WTC11 (cell line): ENCODE measurements around the gene FGFBP2. TPM values are rescaled to one million over a fixed set of nuclear protein-coding genes. Genes with fewer than 3 reads are reported as not detected.

Source experiments
- ATAC-seq: fragments of 200-7000 bp; cut with Tn5 transposase; 2 replicates; pipeline ENCODE4 v1.10.0; 2021; ENCODE audit warnings: mild to moderate bottlenecking, moderate library complexity
- CTCF ChIA-PET: fragments of 300-600 bp; sonication (Branson Sonifier 250); formaldehyde crosslinking; loops from one replicate; lab custom pipeline; 2021; ENCODE audit warnings: antibody characterized with exemption; lab: Charles Lee
- POLR2A ChIA-PET: fragments of 350-600 bp; sonication (Branson Sonifier 250); formaldehyde crosslinking; loops from one replicate; lab custom pipeline; 2021; ENCODE audit warnings: antibody characterized with exemption; lab: Charles Lee
- DNase-seq: peaks from one replicate; pipeline ENCODE4 v3.0.0; 2021; ENCODE audit warnings: low spot score
- H3K27ac Mint-ChIP-seq: 2 replicates; pipeline ENCODE4 v1.8.0; 2021; ENCODE audit warnings: mixed read lengths
- H3K27me3 Mint-ChIP-seq: 2 replicates; pipeline ENCODE4 v1.8.0; 2021; ENCODE audit warnings: low read depth, mild to moderate bottlenecking, moderate library complexity, mixed read lengths
- H3K36me3 Mint-ChIP-seq: 2 replicates; pipeline ENCODE4 v1.8.0; 2021; ENCODE audit warnings: mixed read lengths
- H3K4me1 Mint-ChIP-seq: 2 replicates; pipeline ENCODE4 v1.8.0; 2022; ENCODE audit warnings: mixed read lengths
- H3K4me3 Mint-ChIP-seq: 2 replicates; pipeline ENCODE4 v1.8.0; 2021; ENCODE audit warnings: mild to moderate bottlenecking, moderate library complexity, mixed read lengths
- H3K9me3 Mint-ChIP-seq: 2 replicates; pipeline ENCODE4 v1.8.0; 2021; ENCODE audit warnings: mixed read lengths
- ARID4B ChIP-seq: sonication (generic); formaldehyde crosslinking; IDR thresholded peaks from 2 replicates; pipeline ENCODE4 v1.8.0; 2023; ENCODE audit warnings: missing genetic modification reagents, mild to moderate bottlenecking, borderline replicate concordance
- ATF3 ChIP-seq: sonication (generic); formaldehyde crosslinking; conservative IDR thresholded peaks from 2 replicates; pipeline ENCODE4 v1.8.1; 2022; ENCODE audit warnings: mild to moderate bottlenecking, missing genetic modification reagents
- ATF6 ChIP-seq: sonication (generic); formaldehyde crosslinking; IDR thresholded peaks from 2 replicates; pipeline ENCODE4 v1.8.1; 2023; ENCODE audit warnings: mild to moderate bottlenecking, missing genetic modification reagents
- CREB1 ChIP-seq: sonication (generic); formaldehyde crosslinking; IDR thresholded peaks from 2 replicates; pipeline ENCODE4 v1.8.0; 2023; ENCODE audit warnings: mild to moderate bottlenecking, missing genetic modification reagents
- CREM ChIP-seq: sonication (generic); formaldehyde crosslinking; IDR thresholded peaks from 2 replicates; pipeline ENCODE4 v1.8.1; 2022; ENCODE audit warnings: mild to moderate bottlenecking, missing genetic modification reagents, moderate library complexity
- ELF4 ChIP-seq: sonication (generic); formaldehyde crosslinking; IDR thresholded peaks from 2 replicates; pipeline ENCODE4 v1.8.1; 2022; ENCODE audit warnings: low read depth, mild to moderate bottlenecking, moderate library complexity, missing genetic modification reagents
- ETV6 ChIP-seq: sonication (generic); formaldehyde crosslinking; IDR thresholded peaks from 2 replicates; pipeline ENCODE4 v1.8.1; 2022; ENCODE audit warnings: mild to moderate bottlenecking, missing genetic modification reagents
- FOXJ3 ChIP-seq: sonication (generic); formaldehyde crosslinking; IDR thresholded peaks from 2 replicates; pipeline ENCODE4 v1.9.0; 2021; ENCODE audit warnings: missing genetic modification reagents, mild to moderate bottlenecking, borderline replicate concordance
- GTF2I ChIP-seq: fragments of 250-450 bp; sonication (Bioruptor Pico); conservative IDR thresholded peaks from 2 replicates; pipeline ENCODE4 v1.4.0; 2021; ENCODE audit warnings: mild to moderate bottlenecking
- JAZF1 ChIP-seq: fragments of 250-450 bp; sonication (Bioruptor Pico); IDR thresholded peaks from 2 replicates; pipeline ENCODE4 v1.9.0; 2021; ENCODE audit warnings: moderate library complexity, mild to moderate bottlenecking, inconsistent platforms
- KAT7 ChIP-seq: sonication (generic); formaldehyde crosslinking; IDR thresholded peaks from 2 replicates; pipeline ENCODE4 v1.8.1; 2023; ENCODE audit warnings: missing genetic modification reagents, mild to moderate bottlenecking, borderline replicate concordance
- MAX ChIP-seq: sonication (generic); formaldehyde crosslinking; IDR thresholded peaks from 2 replicates; pipeline ENCODE4 v1.8.0; 2022; ENCODE audit warnings: mild to moderate bottlenecking, missing genetic modification reagents
- NFE2L1 ChIP-seq: sonication (generic); formaldehyde crosslinking; IDR thresholded peaks from 2 replicates; pipeline ENCODE4 v1.8.1; 2023; ENCODE audit warnings: missing genetic modification reagents
- NR3C1 ChIP-seq: sonication (generic); formaldehyde crosslinking; conservative IDR thresholded peaks from 2 replicates; pipeline ENCODE4 v1.8.1; 2023; ENCODE audit warnings: low read depth, mild to moderate bottlenecking, missing genetic modification reagents
- PREB ChIP-seq: sonication (generic); formaldehyde crosslinking; IDR thresholded peaks from 2 replicates; pipeline ENCODE4 v1.8.1; 2022; ENCODE audit warnings: mild to moderate bottlenecking, missing genetic modification reagents, moderate library complexity, borderline replicate concordance
- TCF7 ChIP-seq: sonication (generic); formaldehyde crosslinking; IDR thresholded peaks from 2 replicates; pipeline ENCODE4 v1.8.0; 2022; ENCODE audit warnings: mild to moderate bottlenecking, low read depth, missing genetic modification reagents, moderate library complexity
- ZMAT4 ChIP-seq: fragments of 250-450 bp; sonication (Bioruptor Pico); IDR thresholded peaks from 2 replicates; pipeline ENCODE4 v1.9.0; 2021; ENCODE audit warnings: mild to moderate bottlenecking
- ZNF671 ChIP-seq: fragments of 250-450 bp; sonication (Bioruptor Pico); IDR thresholded peaks from 2 replicates; pipeline ENCODE4 v1.8.0; 2021; ENCODE audit warnings: mild to moderate bottlenecking
- total RNA-seq: library from RNA; stranded (reverse); gene quantifications from 3 replicates; pipeline ENCODE4 v1.2.3, GENCODE V29; 2021

Gene FGFBP2
- total RNA-seq, 1 experiment from 2014 or later = 0.24 TPM

GRCh38 chr4:15926486-15926885 is 36.5 kb downstream of the FGFBP2 start:
- no peaks in the 10 kb centered on the region for H3K4me1 Mint-ChIP-seq
- no peak for DNase-seq
- no peaks in the 10 kb centered on the region for H3K36me3 Mint-ChIP-seq
- POLR2A ChIA-PET = no interaction called here
- no peaks in the 10 kb centered on the region for H3K9me3 Mint-ChIP-seq
- CTCF ChIA-PET = interaction anchor here (2.4 kb wide), 1 partner anchor 44 kb away, joined by 13 read pairs; no protein-coding TSS in a partner anchor
- TF ChIP-seq TCF7 (no peak), ZNF671 (CRISPR knock-in tag) (no peak), ARID4B (no peak)
- ATAC-seq = no peak
- peaks cover 4% of the 10 kb centered on the region; the same call in 1 of the 2 replicates for H3K27me3 Mint-ChIP-seq
- H3K4me3 Mint-ChIP-seq = no peak overlapping the region
- H3K27ac Mint-ChIP-seq = no peak overlapping the region

- CTCF ChIA-PET = interaction anchor here (2.4 kb wide), 1 partner anchor 43 kb away, joined by 13 read pairs; no protein-coding TSS in a partner anchor
- Mint-ChIP-seq H3K4me3 (no peak overlapping the region), H3K27me3 (peaks cover 7% of the 10 kb centered on the region), H3K27ac (no peak overlapping the region), H3K4me1 (no peaks in the 10 kb centered on the region), H3K9me3 (no peaks in the 10 kb centered on the region), H3K36me3 (no peaks in the 10 kb centered on the region)
- POLR2A ChIA-PET = no interaction called here
- TF ChIP-seq NR3C1 (CRISPR knock-in tag) (no peak), ZNF671 (CRISPR knock-in tag) (no peak), JAZF1 (CRISPR knock-in tag) (no peak), ELF4 (CRISPR knock-in tag) (no peak), CREB1 (no peak), NFE2L1 (CRISPR knock-in tag) (no peak), KAT7 (CRISPR knock-in tag) (no peak), ETV6 (no peak), FOXJ3 (CRISPR knock-in tag) (no peak), GTF2I (CRISPR knock-in tag) (no peak), ATF3 (no peak), CREM (CRISPR knock-in tag) (no peak)
- ATAC-seq = no peak
- no peak for DNase-seq
Measured at GRCh38 chr4:15925830-15926229, 37.1 kb downstream of the FGFBP2 start.

- no peak for TF ChIP-seq MAX
- TF ChIP-seq PREB (CRISPR knock-in tag) = no peak
- TF ChIP-seq ATF6 (CRISPR knock-in tag) = no peak
- no peak for TF ChIP-seq ZMAT4 (CRISPR knock-in tag)
- ATAC-seq = no peak
- CTCF ChIA-PET = interaction anchor here (1.3 kb wide), 1 partner anchor 39 kb away, joined by 6 read pairs; no protein-coding TSS in a partner anchor
- Mint-ChIP-seq H3K36me3 (no peaks in the 10 kb centered on the region), H3K27ac (no peak overlapping the region), H3K9me3 (peaks cover 4% of the 10 kb centered on the region), H3K4me3 (no peak overlapping the region), H3K4me1 (no peaks in the 10 kb centered on the region), H3K27me3 (peaks cover 9% of the 10 kb centered on the region)
- no peak for DNase-seq
- POLR2A ChIA-PET = no interaction called here
Measured at GRCh38 chr4:15921592-15921932, 41.4 kb downstream of the FGFBP2 start.
